Karpas-422 (cell line): ENCODE data around the gene CERK. TPM values are rescaled to one million over a fixed set of nuclear protein-coding genes. Genes with fewer than 3 reads are reported as not detected.

Source experiments
- DNase-seq: peaks from one replicate; pipeline ENCODE4 v3.0.0-alpha.2; 2015
- H2AFZ ChIP-seq: fragments of 200-600 bp; sonication (generic); 2 replicates; pipeline ENCODE4 v1.6.1; 2014; ENCODE audit warnings: antibody characterized with exemption, low read length, mixed read lengths
- H3K27ac ChIP-seq: fragments of 200-600 bp; sonication (generic); 2 replicates; pipeline ENCODE4 v1.5.1; 2014; ENCODE audit warnings: mild to moderate bottlenecking, low read length, moderate library complexity
- H3K27me3 ChIP-seq: fragments of 200-600 bp; sonication (generic); 2 replicates; pipeline ENCODE4 v1.6.1; 2014; ENCODE audit warnings: low read length, mixed read lengths
- H3K36me3 ChIP-seq: fragments of 200-600 bp; sonication (generic); 2 replicates; pipeline ENCODE4 v1.6.1; 2014; ENCODE audit warnings: low read length, mixed read lengths; ENCODE audit not compliant: insufficient read depth
- H3K4me1 ChIP-seq: fragments of 200-600 bp; sonication (generic); 2 replicates; pipeline ENCODE4 v1.6.1; 2014; ENCODE audit warnings: mild to moderate bottlenecking, low read length, mixed read lengths
- H3K4me2 ChIP-seq: fragments of 200-600 bp; sonication (generic); 2 replicates; pipeline ENCODE4 v1.6.1; 2014; ENCODE audit warnings: low read length, low read depth, mild to moderate bottlenecking; ENCODE audit not compliant: poor library complexity, severe bottlenecking
- H3K4me3 ChIP-seq: fragments of 200-600 bp; sonication (generic); 2 replicates; pipeline ENCODE4 v1.5.1; 2014; ENCODE audit warnings: mild to moderate bottlenecking, antibody characterized with exemption, low read length, mixed read lengths
- H3K79me2 ChIP-seq: fragments of 200-600 bp; sonication (generic); 2 replicates; pipeline ENCODE4 v1.6.1; 2014; ENCODE audit warnings: mild to moderate bottlenecking, low read length, mixed read lengths
- H3K9ac ChIP-seq: fragments of 200-600 bp; sonication (generic); 2 replicates; pipeline ENCODE4 v1.6.0; 2014; ENCODE audit warnings: low read length
- H3K9me2 ChIP-seq: fragments of 200-600 bp; sonication (generic), shearing (Covaris generic); replicated peaks from 2 replicates; pipeline ENCODE4 v1.6.0; 2014; ENCODE audit warnings: mild to moderate bottlenecking, low read length, moderate library complexity; ENCODE audit not compliant: insufficient read depth
- H3K9me3 ChIP-seq: fragments of 300-700, 200-600 bp; sonication (generic); 2 replicates; pipeline ENCODE4 v1.6.1; 2014; ENCODE audit warnings: low read length, mixed read lengths
- H4K20me1 ChIP-seq: fragments of 200-600 bp; sonication (generic); 2 replicates; pipeline ENCODE4 v1.6.1; 2014; ENCODE audit warnings: mild to moderate bottlenecking, antibody characterized with exemption, low read length, low read depth; ENCODE audit not compliant: insufficient read depth
- total RNA-seq: library from RNA; depleted of rRNA; stranded (reverse); fragments of >200 nt; shearing (Covaris generic); gene quantifications from 2 replicates; pipeline ENCODE4 v1.2.3, GENCODE V29; 2014; ENCODE audit warnings: low replicate concordance

CERK gene
- total RNA-seq, 1 experiment from 2014 or later, result 53.8 TPM

GRCh38 chr22:46749682-46750529 is 11.9 kb upstream of the CERK start:
- Histone ChIP-seq H3K4me3 (no peak overlapping the region), H3K9ac (no peak overlapping the region)

GRCh38 chr22:46748908-46749675 is 11.0 kb upstream of the CERK start:
- Histone ChIP-seq H3K4me3 (no peak overlapping the region), H3K4me1 (no peaks in the 10 kb centered on the region), H2AFZ (no peak overlapping the region)

More at GRCh38 chr22:46749682-46750529, 11.9 kb upstream of the CERK start:
- Histone ChIP-seq H3K79me2 (no peaks in the 10 kb centered on the region), H3K9me3 (no peaks in the 10 kb centered on the region), H3K4me2 (no peak overlapping the region), H4K20me1 (no peaks in the 10 kb centered on the region), H3K4me1 (no peaks in the 10 kb centered on the region), H2AFZ (no peak overlapping the region), H3K27me3 (no peaks in the 10 kb centered on the region), H3K9me2 (no peaks in the 10 kb centered on the region), H3K27ac (no peak overlapping the region), H3K36me3 (no peaks in the 10 kb centered on the region)
- DNase-seq, result no peak

GRCh38 chr22:46748206-46748907 is 10.3 kb upstream of the CERK start:
- H3K9me3 ChIP-seq, result no peaks in the 10 kb centered on the region
- H3K9me2 ChIP-seq, result no peaks in the 10 kb centered on the region
- H3K4me1 ChIP-seq, result no peaks in the 10 kb centered on the region
- no peak overlapping the region for H3K9ac ChIP-seq
- H3K79me2 ChIP-seq, result no peaks in the 10 kb centered on the region
- H4K20me1 ChIP-seq, result no peaks in the 10 kb centered on the region
- no peak overlapping the region for H3K4me2 ChIP-seq
- H3K27ac ChIP-seq, result no peak overlapping the region
- DNase-seq, result no peak
- no peak overlapping the region for H3K4me3 ChIP-seq
- no peak overlapping the region for H2AFZ ChIP-seq
- no peaks in the 10 kb centered on the region for H3K27me3 ChIP-seq
- H3K36me3 ChIP-seq, result no peaks in the 10 kb centered on the region

More at GRCh38 chr22:46748908-46749675, 11.0 kb upstream of the CERK start:
- Histone ChIP-seq H3K36me3 (no peaks in the 10 kb centered on the region), H4K20me1 (no peaks in the 10 kb centered on the region), H3K9me2 (no peaks in the 10 kb centered on the region), H3K27me3 (no peaks in the 10 kb centered on the region), H3K4me2 (no peak overlapping the region), H3K79me2 (no peaks in the 10 kb centered on the region), H3K9me3 (no peaks in the 10 kb centered on the region), H3K27ac (no peak overlapping the region), H3K9ac (no peak overlapping the region)
- DNase-seq, result no peak

GRCh38 chr22:46747646-46748045 is 9.6 kb upstream of the CERK start:
- Histone ChIP-seq H3K9me3 (no peaks in the 10 kb centered on the region), H3K4me2 (no peak overlapping the region), H3K79me2 (no peaks in the 10 kb centered on the region), H2AFZ (no peak overlapping the region), H4K20me1 (no peaks in the 10 kb centered on the region), H3K4me1 (no peaks in the 10 kb centered on the region), H3K9ac (no peak overlapping the region), H3K4me3 (no peak overlapping the region), H3K36me3 (no peaks in the 10 kb centered on the region), H3K27ac (no peak overlapping the region), H3K9me2 (no peaks in the 10 kb centered on the region), H3K27me3 (no peaks in the 10 kb centered on the region)
- no peak for DNase-seq

GRCh38 chr22:46746620-46747019 is 8.6 kb upstream of the CERK start:
- DNase-seq, result no peak
- Histone ChIP-seq H3K36me3 (no peaks in the 10 kb centered on the region), H3K9me3 (no peaks in the 10 kb centered on the region), H3K9me2 (no peaks in the 10 kb centered on the region), H3K27ac (no peak overlapping the region), H3K27me3 (no peaks in the 10 kb centered on the region), H3K9ac (no peak overlapping the region), H3K79me2 (no peaks in the 10 kb centered on the region), H2AFZ (no peak overlapping the region), H3K4me3 (no peak overlapping the region), H3K4me1 (no peaks in the 10 kb centered on the region), H4K20me1 (no peaks in the 10 kb centered on the region), H3K4me2 (no peak overlapping the region)

GRCh38 chr22:46746192-46746591 is 8.1 kb upstream of the CERK start:
- Histone ChIP-seq H3K9me3 (no peaks in the 10 kb centered on the region), H4K20me1 (no peaks in the 10 kb centered on the region), H3K4me3 (no peak overlapping the region), H3K9ac (no peak overlapping the region), H3K27ac (no peak overlapping the region), H3K4me2 (no peak overlapping the region), H2AFZ (no peak overlapping the region), H3K4me1 (no peaks in the 10 kb centered on the region), H3K27me3 (no peaks in the 10 kb centered on the region), H3K36me3 (no peaks in the 10 kb centered on the region), H3K79me2 (no peaks in the 10 kb centered on the region), H3K9me2 (no peaks in the 10 kb centered on the region)
- no peak for DNase-seq

- Histone ChIP-seq H3K4me1 (no peaks in the 10 kb centered on the region), H3K79me2 (no peaks in the 10 kb centered on the region), H3K9ac (no peak overlapping the region), H3K9me2 (no peaks in the 10 kb centered on the region), H3K4me3 (no peak overlapping the region), H3K9me3 (no peaks in the 10 kb centered on the region), H3K27me3 (no peaks in the 10 kb centered on the region), H2AFZ (no peak overlapping the region), H4K20me1 (no peaks in the 10 kb centered on the region), H3K36me3 (no peaks in the 10 kb centered on the region), H3K27ac (no peak overlapping the region), H3K4me2 (no peak overlapping the region)
- no peak for DNase-seq
Measured at GRCh38 chr22:46744581-46744980, 6.5 kb upstream of the CERK start.
